Activated CD4-positive, alpha-beta T cell treated with anti-CD3 and anti-CD28 coated beads, Interleukin-10, Interleukin-2, amounts not matched to agents 100 ng/mL and 50 ng/mL, durations not matched to agents 16 hours and 8 hours (primary cell): ENCODE results near the gene AFAP1L2.
"Not testable (repeated sequence)": the region's sequence is repeated elsewhere in the genome, so short reads cannot be mapped to it uniquely, and the experiment has no call there.

Experiments
- DNase-seq: peaks from one replicate; pipeline ENCODE4 v3.0.0-alpha.2; 2020

The AFAP1L2 gene

GRCh38 chr10:114356751-114357514, 47.4 kb downstream of the AFAP1L2 start:
- DNase-seq, result no peak

- DNase-seq, result no peak
Measured at GRCh38 chr10:114356126-114356525, 48.2 kb downstream of the AFAP1L2 start.

GRCh38 chr10:114353383-114353782, 50.9 kb downstream of the AFAP1L2 start:
- no peak for DNase-seq

- no peak for DNase-seq
Measured at GRCh38 chr10:114352653-114353298, 51.5 kb downstream of the AFAP1L2 start.

- no peak for DNase-seq
Measured at GRCh38 chr10:114350751-114351150, 53.6 kb downstream of the AFAP1L2 start.

- DNase-seq, result no peak
Measured at GRCh38 chr10:114349522-114350215, 54.6 kb downstream of the AFAP1L2 start.

GRCh38 chr10:114349071-114349470, 55.2 kb downstream of the AFAP1L2 start:
- DNase-seq, result not testable (repeated sequence)

GRCh38 chr10:114347791-114348190, 56.5 kb downstream of the AFAP1L2 start:
- no peak for DNase-seq

GRCh38 chr10:114347241-114347640, 57.1 kb downstream of the AFAP1L2 start:
- DNase-seq, result no peak

GRCh38 chr10:114346176-114347031, 57.9 kb downstream of the AFAP1L2 start:
- DNase-seq, result no peak

- no peak for DNase-seq
Measured at GRCh38 chr10:114345701-114346100, 58.6 kb downstream of the AFAP1L2 start.

- no peak for DNase-seq
Measured at GRCh38 chr10:114343623-114344505, 60.4 kb downstream of the AFAP1L2 start.

- DNase-seq, result no peak
Measured at GRCh38 chr10:114342976-114343375, 61.3 kb downstream of the AFAP1L2 start.

- no peak for DNase-seq
Measured at GRCh38 chr10:114340816-114341215, 63.5 kb downstream of the AFAP1L2 start.

GRCh38 chr10:114337510-114338462, 66.5 kb downstream of the AFAP1L2 start:
- DNase-seq, result peak; percentile 18

GRCh38 chr10:114336823-114337509, 67.3 kb downstream of the AFAP1L2 start:
- DNase-seq, result no peak

- no peak for DNase-seq
Measured at GRCh38 chr10:114335614-114336013, 68.7 kb downstream of the AFAP1L2 start.

- DNase-seq, result no peak
Measured at GRCh38 chr10:114334301-114334700, 70.0 kb downstream of the AFAP1L2 start.

GRCh38 chr10:114333441-114333840, 70.9 kb downstream of the AFAP1L2 start:
- not testable (repeated sequence) for DNase-seq
